Motor neuron (in vitro differentiated cells): ENCODE results near the gene PLCD1. TPM values are rescaled to one million over a fixed set of nuclear protein-coding genes. Genes with fewer than 3 reads are reported as not detected.
A peak's percentile ranks its signal among the peaks of the same experiment; 100 is the strongest.

Source experiments
- ATAC-seq, 8 experiments: fragments of 200-7000 bp; cut with Tn5 transposase; replicated peaks in 6 of 8; 2 replicates each; pipeline ENCODE4 v1.8.0; 2021; ENCODE audit warnings: mild to moderate bottlenecking in 8 of 8, moderate library complexity in 8 of 8
- H3K27ac ChIP-seq, 2 donors: fragments of 250-450 bp; sonication (Bioruptor Pico); 2 replicates each; pipeline ENCODE4 v1.9.0; 2021; ENCODE audit warnings: antibody characterized with exemption in 2 of 2, mild to moderate bottlenecking in 2 of 2, moderate library complexity in 1 of 2
- H3K4me1 ChIP-seq, 2 donors: fragments of 250-450 bp; sonication (Bioruptor Pico); replicated peaks in 1 of 2; 2 replicates each; pipeline ENCODE4 v1.6.1; 2021; ENCODE audit warnings: antibody characterized with exemption in 2 of 2, mild to moderate bottlenecking in 2 of 2, moderate library complexity in 1 of 2
- H3K4me3 ChIP-seq, 5 donors: fragments of 250-450 bp; sonication (Bioruptor Pico); 2 replicates each; pipeline ENCODE4 v1.9.0; 2021; ENCODE audit warnings: antibody characterized with exemption in 5 of 5, mild to moderate bottlenecking in 5 of 5, moderate library complexity in 4 of 5
- WGBS, 10 experiments: fragments of 450-650 bp; shearing (Covaris generic); methylation state at CpG; one replicate each; pipeline ENCODE4 v1.0.0; 2022; 5-methylcytosine and 5-hydroxymethylcytosine counted together
- in situ Hi-C, 9 experiments: fragments of 400-800 bp; cut with MboI; loops; one replicate each; pipeline ENCODE4 v1.15.0; 2021; ENCODE audit warnings: low sequenced_read_pairs in 9 of 9, low pct_unique_long_range_greater_than_20kb in 2 of 9; ENCODE audit not compliant: unreplicated experiment in 9 of 9
- total RNA-seq, 8 experiments: library from RNA; unstranded; fragments of 300-600 nt; gene quantifications; 2 replicates each; pipeline versions ENCODE4 v1.2.3 to v1.2.4, GENCODE V29; 2022

PLCD1 gene
- total RNA-seq, 8 experiments from 2014 or later = 8.8 to 61.8 (median 31.0) TPM

DNA sequence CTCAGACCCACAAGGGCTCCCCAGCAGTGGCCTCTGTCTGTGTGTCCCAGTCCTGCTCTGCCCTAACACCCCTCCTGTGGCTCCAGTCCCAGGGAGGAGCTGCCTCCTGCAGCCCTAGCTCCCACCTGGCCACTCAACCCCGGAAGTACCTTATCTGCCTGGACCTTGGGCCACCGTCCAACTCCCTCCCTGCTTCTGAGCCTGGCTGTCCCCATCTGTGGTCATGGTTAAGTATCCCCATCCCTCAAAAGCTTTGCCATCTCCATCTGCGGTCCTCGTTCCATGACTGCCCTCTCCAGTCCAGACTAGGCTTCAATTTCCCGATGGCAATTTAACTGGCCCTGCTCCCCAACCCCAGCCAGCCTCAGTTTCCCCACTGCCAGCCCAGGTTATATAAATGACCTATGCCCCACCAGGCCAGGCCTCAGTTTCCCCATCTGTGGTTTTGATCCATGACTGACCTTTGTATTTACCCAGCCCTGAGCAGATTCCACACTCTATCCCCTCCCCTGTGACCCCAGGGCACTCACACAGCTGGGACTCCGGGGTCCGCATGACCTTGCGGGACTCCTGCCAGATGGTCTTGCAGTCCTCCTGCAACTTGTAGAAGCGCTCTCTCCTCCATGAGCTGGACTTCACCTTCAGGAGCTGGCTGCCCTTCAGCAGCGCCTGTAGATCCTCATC is 9.6 kb downstream of the PLCD1 start:
- WGBS, 10 experiments = 90 to 100% (median 100%) methylated on average over 1 to 3 of the region's 10 CpGs; no CpG with 5 or more reads in 1 of the 10 experiments
- H3K4me3 ChIP-seq = no peak overlapping the region
- H3K4me1 ChIP-seq = peaks cover 3 to 8% of the 10 kb centered on the region in 2 donors
- in situ Hi-C loops = no loop called here
- no peak for ATAC-seq
- H3K27ac ChIP-seq = no peak overlapping the region

DNA sequence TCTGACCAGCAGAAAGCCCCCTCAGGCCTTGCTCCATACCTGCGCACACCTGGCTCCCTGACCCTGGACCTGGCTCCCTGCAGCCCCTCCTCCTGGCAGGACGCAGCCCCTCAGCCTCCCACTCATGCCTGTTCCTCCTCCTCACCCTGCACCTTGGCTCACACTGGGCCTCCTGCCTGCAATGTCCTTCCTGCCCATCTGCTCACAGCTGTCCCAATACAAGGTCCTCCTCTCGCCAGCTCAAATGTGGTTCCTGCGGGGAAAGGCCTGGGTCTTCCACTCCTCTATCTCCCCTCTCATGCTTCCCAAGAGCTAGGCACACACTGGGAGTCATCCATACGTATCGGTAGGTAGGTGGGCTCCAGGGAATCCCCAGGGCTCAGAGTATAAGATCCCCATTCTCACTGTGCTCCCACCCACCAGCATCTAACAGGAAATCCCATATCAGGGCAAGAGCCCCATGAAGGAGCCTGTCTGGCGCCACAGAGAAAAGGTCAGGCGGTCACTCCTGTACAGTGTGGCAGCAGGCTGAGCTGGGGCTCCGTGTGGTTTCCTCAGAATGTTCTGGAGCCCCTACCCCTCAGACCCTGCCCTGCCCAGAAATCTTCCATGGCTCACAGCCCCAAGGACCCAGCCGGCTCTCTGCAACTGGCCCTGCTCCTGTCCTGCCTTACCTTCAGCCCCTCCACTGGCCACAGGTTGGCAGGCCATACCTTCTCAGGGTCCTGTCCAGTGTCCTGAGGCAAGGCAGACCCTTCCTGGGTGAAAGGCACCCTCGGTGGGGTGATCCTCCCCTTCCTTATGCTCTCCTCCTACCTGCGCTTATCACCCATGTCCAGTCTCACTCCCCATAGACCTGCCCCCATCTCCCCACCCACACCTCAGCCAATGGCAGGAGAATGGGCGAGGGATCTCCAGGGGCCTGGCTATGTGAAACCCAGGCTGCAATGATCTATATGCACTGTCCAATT is 10.9 kb downstream of the PLCD1 start:
- H3K4me1 ChIP-seq = peaks cover 1 to 4% of the 10 kb centered on the region in 2 donors
- 80 to 100% (median 90%) methylated on average over 1 to 4 of the region's 13 CpGs; no CpG with 5 or more reads in 4 of the 10 experiments for WGBS, 10 experiments
- no peak overlapping the region for H3K4me3 ChIP-seq
- ATAC-seq = no peak
- H3K27ac ChIP-seq = no peak overlapping the region
- in situ Hi-C loops = no loop called here

DNA sequence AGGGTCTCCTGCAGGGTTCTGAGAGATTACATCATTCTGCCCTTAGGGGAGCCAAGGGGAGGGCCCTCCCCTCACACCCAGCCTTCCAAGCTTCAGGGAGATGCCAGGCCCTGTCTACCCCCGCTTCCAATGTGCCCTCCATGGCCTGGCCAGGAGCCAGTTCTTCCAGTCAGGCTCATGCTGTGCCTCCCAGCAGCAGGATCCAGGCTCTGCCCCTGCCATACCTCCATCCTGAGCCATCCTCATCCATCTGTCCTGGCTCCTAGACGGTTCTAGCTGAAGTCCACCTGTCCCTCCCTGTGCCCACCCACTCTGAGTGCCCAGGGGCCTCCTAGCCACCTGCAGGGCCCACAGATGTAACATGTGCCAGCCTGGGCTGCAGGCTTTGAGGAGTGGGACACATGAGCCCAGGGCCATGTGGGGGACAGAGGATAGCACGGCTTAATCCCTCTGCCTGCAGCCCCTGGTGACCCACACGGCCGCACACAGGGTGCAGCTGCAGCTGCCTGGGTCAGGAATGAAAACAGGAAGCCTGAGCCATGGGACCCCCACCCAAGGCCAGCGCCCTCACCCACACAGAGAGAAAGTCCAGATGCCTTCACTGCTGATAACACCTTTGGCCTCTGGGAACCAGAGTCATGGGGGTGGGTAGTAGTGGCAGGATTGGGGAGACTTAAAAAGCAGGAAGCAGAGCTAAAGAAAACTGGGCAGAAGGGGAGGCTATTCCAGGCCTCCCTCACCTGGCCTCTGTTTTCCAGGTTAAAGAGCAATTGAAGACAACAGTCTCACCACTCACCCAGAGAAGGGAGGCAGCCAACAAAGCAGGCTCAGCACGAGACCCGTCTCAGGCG is 11.8 kb downstream of the PLCD1 start:
- in situ Hi-C loops = no loop called here
- Histone ChIP-seq H3K4me1 (no peaks in the 10 kb centered on the region), H3K4me3 (no peak overlapping the region), H3K27ac (no peak overlapping the region)
- peak in 2 of 8 experiments; percentile 11 to 20 for ATAC-seq
- 60 to 100% (median 92%) methylated on average over 1 to 4 of the region's 9 CpGs; no CpG with 5 or more reads in 6 of the 10 experiments for WGBS, 10 experiments

DNA sequence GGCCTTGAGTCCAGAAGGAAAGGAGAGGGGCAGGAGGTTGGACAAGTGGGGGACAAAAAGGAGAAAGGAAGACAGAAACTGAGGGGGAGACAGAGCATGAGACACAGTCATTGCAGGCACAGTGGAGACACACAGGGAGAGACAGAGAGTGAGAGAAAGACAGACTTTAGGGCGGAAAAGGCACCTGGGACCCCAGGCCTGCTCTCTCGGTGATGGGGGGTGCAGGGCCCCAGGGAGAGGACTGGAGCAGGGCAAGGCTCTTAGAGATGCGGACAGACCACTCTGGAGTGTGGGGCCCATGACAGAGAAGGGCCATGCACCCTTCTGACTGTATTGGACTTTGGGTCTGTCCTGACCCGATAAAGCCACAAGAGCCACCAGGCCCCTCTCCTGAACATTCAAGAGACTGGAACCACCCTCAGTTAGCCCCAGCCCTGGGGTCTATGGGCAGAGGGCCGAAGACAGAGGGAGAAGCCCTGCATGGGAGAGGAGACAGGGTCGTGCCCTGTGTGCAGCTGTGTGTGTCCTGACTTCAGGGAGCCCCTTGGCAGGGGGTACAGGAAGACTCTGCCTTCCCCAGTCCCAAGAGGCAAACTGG is 12.5 kb downstream of the PLCD1 start:
- in situ Hi-C loops = no loop called here
- ATAC-seq = peak in 1 of 8 experiments; percentile 15
- 60 to 100% (median 100%) methylated on average over 1 to 4 of the region's 6 CpGs; no CpG with 5 or more reads in 3 of the 10 experiments for WGBS, 10 experiments
- Histone ChIP-seq H3K27ac (no peak overlapping the region), H3K4me1 (no peaks in the 10 kb centered on the region), H3K4me3 (no peak overlapping the region)

DNA sequence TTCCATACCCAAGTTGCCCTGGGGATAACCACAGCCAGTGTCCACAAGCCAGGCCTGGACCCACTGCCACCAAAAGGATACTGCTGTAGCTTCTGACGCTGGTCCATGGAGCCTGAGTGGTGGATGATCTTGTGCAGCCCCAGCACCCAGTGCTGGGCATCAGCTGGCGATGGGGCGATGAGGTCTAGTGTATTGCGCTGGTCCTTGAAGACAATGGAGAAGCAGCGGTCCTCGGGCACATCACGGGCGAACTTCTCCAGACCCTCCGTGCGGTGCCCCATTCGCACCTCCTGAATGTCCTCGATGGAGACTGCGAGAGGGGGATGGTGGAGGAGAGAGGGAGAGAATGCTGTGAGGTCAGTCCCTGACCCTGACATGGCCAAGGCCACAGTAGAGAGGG is 13.0 kb downstream of the PLCD1 start:
- in situ Hi-C loops = no loop called here
- ATAC-seq = no peak
- 94 to 98% (median 96%) methylated on average over 3 to 8 of the region's 13 CpGs; no CpG with 5 or more reads in 7 of the 10 experiments for WGBS, 10 experiments
- no peak overlapping the region for H3K27ac ChIP-seq
- no peak overlapping the region for H3K4me3 ChIP-seq
- no peaks in the 10 kb centered on the region for H3K4me1 ChIP-seq

DNA sequence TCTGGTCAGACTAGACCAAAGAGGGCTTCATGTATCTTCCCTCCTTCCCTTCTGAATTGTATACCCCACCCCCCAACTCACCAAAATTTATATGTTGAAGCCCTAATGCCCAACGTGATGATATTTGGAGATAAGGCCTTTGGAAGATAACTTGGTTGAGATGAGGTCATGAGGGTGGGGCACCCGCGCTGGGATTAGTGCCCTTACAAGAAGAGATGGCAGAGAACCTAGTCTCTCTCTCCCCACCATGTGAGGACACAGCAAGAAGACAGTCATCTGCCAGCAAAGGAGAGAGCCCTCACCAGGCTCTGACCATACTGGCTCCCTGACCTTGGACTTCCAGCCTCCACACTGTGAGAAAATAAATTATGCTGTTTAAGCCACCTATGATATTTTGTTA is 13.5 kb downstream of the PLCD1 start:
- Histone ChIP-seq H3K27ac (no peak overlapping the region), H3K4me1 (no peaks in the 10 kb centered on the region), H3K4me3 (no peak overlapping the region)
- 90 to 100% (median 94%) methylated on average over 2 to 3 of the region's 3 CpGs; no CpG with 5 or more reads in 7 of the 10 experiments for WGBS, 10 experiments
- in situ Hi-C loops = no loop called here
- no peak for ATAC-seq

DNA sequence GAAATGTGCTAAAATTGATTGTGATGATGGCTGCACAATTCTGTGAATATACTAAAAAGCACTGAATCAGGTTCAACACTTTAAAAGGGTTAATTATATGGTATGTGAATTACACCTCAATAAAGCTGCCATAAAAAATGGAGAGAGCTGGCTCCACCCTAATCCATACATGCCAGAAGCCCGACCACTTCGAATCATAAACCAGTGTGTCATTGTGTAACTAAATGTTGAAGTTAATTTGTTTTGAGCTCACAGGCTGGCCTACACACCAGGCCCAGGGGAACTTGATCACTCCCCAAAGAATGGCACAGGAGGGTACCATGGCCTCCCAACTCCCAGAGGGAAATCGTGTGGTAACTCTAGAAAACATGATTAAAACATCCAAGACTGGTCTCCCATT is 14.0 kb downstream of the PLCD1 start:
- ATAC-seq = no peak
- Histone ChIP-seq H3K4me1 (no peaks in the 10 kb centered on the region), H3K4me3 (no peak overlapping the region), H3K27ac (no peak overlapping the region)
- 80 to 100% (median 90%) methylated on average over 2 of the region's 3 CpGs; no CpG with 5 or more reads in 7 of the 10 experiments for WGBS, 10 experiments
- in situ Hi-C loops = no loop called here

DNA sequence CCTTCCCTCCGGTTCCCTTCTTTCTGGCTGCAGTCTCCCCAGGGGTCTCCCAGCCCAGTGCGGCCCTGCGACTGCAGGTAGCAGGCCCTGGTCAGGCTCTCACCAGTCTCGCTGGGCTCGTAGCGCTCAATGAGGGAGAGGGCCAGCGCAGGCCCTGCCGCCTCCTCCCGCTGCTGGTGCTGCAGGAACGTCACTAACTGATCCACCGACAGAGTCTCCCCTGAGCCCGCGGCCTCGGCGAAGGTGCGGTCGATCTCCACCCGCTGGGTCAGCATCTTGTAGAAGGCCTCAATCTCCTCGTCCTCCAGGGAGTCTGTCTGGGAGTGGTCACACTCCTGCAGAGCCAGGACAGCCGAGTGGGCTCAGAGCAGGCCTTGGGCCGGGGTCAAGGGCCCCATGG is 18.3 kb downstream of the PLCD1 start:
- H3K27ac ChIP-seq = no peak overlapping the region
- H3K4me1 ChIP-seq = no peaks in the 10 kb centered on the region
- ATAC-seq = no peak
- 97 to 100% (median 99%) methylated on average over 1 to 13 of the region's 21 CpGs; no CpG with 5 or more reads in 6 of the 10 experiments for WGBS, 10 experiments
- in situ Hi-C loops = no loop called here
- no peak overlapping the region for H3K4me3 ChIP-seq

DNA sequence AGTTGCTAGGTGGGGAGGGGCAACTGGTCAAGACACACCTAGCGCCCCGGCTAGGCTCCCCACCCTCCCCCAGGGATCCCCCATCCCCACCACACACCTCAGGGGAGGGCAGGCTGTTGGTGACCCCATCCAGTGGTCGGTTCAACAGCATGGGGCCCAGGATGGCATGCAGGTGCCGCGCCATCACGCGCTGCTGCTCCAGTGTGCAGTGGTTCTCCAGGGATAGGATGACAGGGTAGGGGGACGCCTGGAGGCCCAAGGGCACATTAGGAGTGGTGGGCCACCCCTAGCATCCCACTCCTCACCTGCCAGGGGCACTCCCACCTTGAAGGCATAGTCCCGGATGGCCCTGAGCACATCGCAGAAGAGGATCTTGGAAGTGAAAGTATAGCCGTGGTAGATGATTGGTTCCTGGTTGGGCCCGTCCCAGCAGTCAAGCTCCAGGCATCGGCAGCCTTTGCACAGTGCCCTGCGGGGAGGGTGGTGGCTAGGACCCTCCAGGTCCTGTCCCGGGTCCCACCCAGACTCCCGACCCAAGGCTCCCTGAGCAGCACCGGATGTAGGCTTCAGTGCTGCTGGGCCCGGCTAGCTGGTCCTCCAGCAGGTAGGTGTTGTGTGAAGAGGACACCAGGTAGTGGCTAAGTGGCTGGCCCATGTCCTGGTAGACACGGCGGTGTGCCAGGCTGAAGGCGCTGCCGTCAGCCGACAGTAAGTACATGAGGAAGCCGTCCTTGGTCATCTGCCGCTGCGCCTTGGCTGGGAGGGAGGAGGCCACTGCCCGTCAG is 19.4 kb downstream of the PLCD1 start:
- in situ Hi-C loops = no loop called here
- Histone ChIP-seq H3K27ac (no peak overlapping the region), H3K4me3 (no peak overlapping the region), H3K4me1 (peaks cover 4 to 6% of the 10 kb centered on the region in 2 donors)
- 100% methylated on average over 1 of the region's 27 CpGs; no CpG with 5 or more reads in 7 of the 10 experiments for WGBS, 10 experiments
- peak in 1 of 8 experiments; percentile 9 for ATAC-seq

DNA sequence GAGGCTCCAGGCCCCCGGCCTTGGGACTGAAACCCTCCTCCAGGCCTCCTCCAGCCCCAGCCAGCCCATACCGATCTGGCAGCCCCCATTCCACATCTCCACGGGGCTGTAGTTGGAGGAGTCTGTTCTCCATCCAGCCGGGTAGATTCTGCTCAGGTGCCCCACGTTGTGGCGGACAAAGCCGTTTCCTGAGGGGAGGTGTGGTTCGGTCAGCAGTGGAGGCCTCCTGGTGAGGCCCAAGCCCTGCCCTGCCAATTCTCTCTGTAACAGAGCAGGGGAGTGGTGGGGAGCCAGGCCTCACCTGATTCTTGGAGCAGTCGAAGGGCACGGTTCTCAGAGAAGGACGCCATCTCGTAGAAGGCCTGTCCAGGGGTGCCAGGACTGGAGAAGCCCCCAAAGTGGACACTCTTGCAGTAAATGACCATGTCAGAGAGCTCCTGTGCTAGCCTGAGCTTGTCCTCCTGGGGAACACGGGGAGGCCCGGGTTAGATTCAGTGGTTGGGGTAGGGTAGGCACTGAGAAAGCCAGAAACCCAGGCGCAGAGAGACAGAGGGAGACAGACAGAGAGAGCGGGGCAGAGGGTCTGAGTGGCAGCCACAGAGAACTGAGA is 20.4 kb downstream of the PLCD1 start:
- Histone ChIP-seq H3K27ac (no peak overlapping the region), H3K4me1 (peaks cover 10 to 12% of the 10 kb centered on the region in 2 donors), H3K4me3 (no peak overlapping the region)
- in situ Hi-C loops = no loop called here
- ATAC-seq = no peak
- WGBS, 10 experiments = 75 to 100% (median 88%) methylated on average over 2 to 10 of the region's 16 CpGs; no CpG with 5 or more reads in 5 of the 10 experiments

DNA sequence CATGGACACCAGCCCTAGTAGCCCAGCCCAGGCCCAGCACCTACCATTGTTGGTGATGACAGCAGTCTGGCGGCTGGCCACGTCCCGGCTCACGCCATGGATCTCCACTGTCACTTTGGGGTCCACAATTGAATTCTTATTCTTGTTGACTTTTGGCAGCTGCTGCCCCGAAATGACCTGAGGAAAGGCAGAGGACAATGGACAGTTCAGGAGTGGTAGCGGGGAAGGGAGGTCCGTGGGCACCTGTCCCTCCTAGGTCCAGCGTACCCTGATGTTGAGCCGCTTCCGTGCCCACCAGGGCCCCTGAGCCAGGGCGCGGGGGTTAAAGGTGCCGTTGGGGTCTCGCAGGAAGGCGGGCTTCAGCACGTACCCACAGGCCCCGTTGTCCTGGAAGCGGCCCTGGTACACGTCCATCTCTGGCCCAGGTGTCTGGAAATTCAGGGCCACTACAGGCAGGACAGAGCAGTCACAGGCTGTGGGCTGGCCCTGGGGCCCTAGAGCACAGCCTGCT is 21.2 kb downstream of the PLCD1 start:
- no peak overlapping the region for H3K4me3 ChIP-seq
- H3K4me1 ChIP-seq = peaks cover 10 to 12% of the 10 kb centered on the region in 2 donors
- in situ Hi-C loops = no loop called here
- no peak for ATAC-seq
- no peak overlapping the region for H3K27ac ChIP-seq
- 80 to 92% (median 90%) methylated on average over 1 to 7 of the region's 19 CpGs; no CpG with 5 or more reads in 6 of the 10 experiments for WGBS, 10 experiments
